HepG2 (cell line): ENCODE results near the gene PPM1M. TPM values are rescaled to one million over a fixed set of nuclear protein-coding genes. Genes with fewer than 3 reads are reported as not detected.

Source experiments
- ARNTL ChIP-seq: sonication (generic); formaldehyde crosslinking; IDR thresholded peaks from 2 replicates; pipeline ENCODE4 v1.4.0; 2020; ENCODE audit warnings: mild to moderate bottlenecking, missing genetic modification reagents
- ELF4 ChIP-seq: sonication (generic); formaldehyde crosslinking; IDR thresholded peaks from 2 replicates; pipeline ENCODE4 v1.5.0; 2020; ENCODE audit warnings: missing genetic modification reagents, mild to moderate bottlenecking, moderate library complexity, borderline replicate concordance
- GABPA ChIP-seq, 2 experiments: IDR thresholded peaks; 2 replicates each; pipeline ENCODE4 v1.6.1; 2011 to 2016; ENCODE audit warnings: low read depth in 2 of 2, low read length in 1 of 2, missing biosample characterization in 1 of 2, missing genetic modification characterization in 1 of 2
- IRF9 ChIP-seq: sonication (generic); formaldehyde crosslinking; IDR thresholded peaks from 2 replicates; pipeline ENCODE4 v1.8.0; 2022; ENCODE audit warnings: missing genetic modification reagents, mild to moderate bottlenecking, borderline replicate concordance
- MIER2 ChIP-seq: IDR thresholded peaks from 2 replicates; pipeline ENCODE4 v1.6.1; 2016; ENCODE audit warnings: missing biosample characterization, missing genetic modification reagents
- NCOA5 ChIP-seq: sonication (generic); formaldehyde crosslinking; IDR thresholded peaks from 2 replicates; pipeline ENCODE4 v1.4.0; 2020; ENCODE audit warnings: missing genetic modification reagents
- POLR2AphosphoS5 ChIP-seq: IDR thresholded peaks from 2 replicates; pipeline ENCODE4 v1.6.1; 2012; ENCODE audit warnings: low read depth, low read length
- SP1 ChIP-seq, 2 experiments: fragments of 450-650 bp in 1 of 2; sonication (generic) in 1 of 2; formaldehyde crosslinking in 1 of 2; IDR thresholded peaks; 2 replicates each; pipeline versions ENCODE4 v1.4.0 to v1.6.1; 2016 to 2020; ENCODE audit warnings: missing genetic modification reagents in 1 of 2
- SRY ChIP-seq: sonication (generic); formaldehyde crosslinking; IDR thresholded peaks from 2 replicates; pipeline ENCODE4 v1.8.0; 2022; ENCODE audit warnings: mild to moderate bottlenecking, missing genetic modification reagents
- SYNCRIP ChIP-seq: fragments of 200-400 bp; formaldehyde crosslinking; IDR thresholded peaks from 2 replicates; pipeline ENCODE4 v1.6.1; 2018; ENCODE audit warnings: mild to moderate bottlenecking, low read depth, low read length; ENCODE audit not compliant: insufficient read depth
- TERF1 ChIP-seq: sonication (generic); formaldehyde crosslinking; IDR thresholded peaks from 2 replicates; pipeline ENCODE4 v1.8.0; 2022; ENCODE audit warnings: mild to moderate bottlenecking, missing genetic modification reagents, moderate library complexity
- TSC22D2 ChIP-seq: sonication (generic); formaldehyde crosslinking; IDR thresholded peaks from 2 replicates; pipeline ENCODE4 v1.5.1; 2020; ENCODE audit warnings: missing genetic modification reagents, mild to moderate bottlenecking, borderline replicate concordance
- ZKSCAN1 ChIP-seq: fragments of 150-350 bp; IDR thresholded peaks from 2 replicates; pipeline ENCODE4 v1.6.1; 2014; ENCODE audit warnings: low read length
- ZMYM3 ChIP-seq: sonication (generic); formaldehyde crosslinking; IDR thresholded peaks from 2 replicates; pipeline ENCODE4 v1.5.1; 2020; ENCODE audit warnings: mild to moderate bottlenecking, missing genetic modification reagents
- ZMYM4 ChIP-seq: sonication (generic); formaldehyde crosslinking; IDR thresholded peaks from 2 replicates; pipeline ENCODE4 v1.8.1; 2023; ENCODE audit warnings: mild to moderate bottlenecking, missing genetic modification reagents
- ZNF33B ChIP-seq: sonication (generic); formaldehyde crosslinking; IDR thresholded peaks from 2 replicates; pipeline ENCODE4 v1.5.1; 2020; ENCODE audit warnings: mild to moderate bottlenecking, missing genetic modification reagents
- ZNF451 ChIP-seq: sonication (generic); formaldehyde crosslinking; IDR thresholded peaks from 2 replicates; pipeline ENCODE4 v1.5.0; 2020; ENCODE audit warnings: mild to moderate bottlenecking, missing genetic modification reagents
- ZNF652 ChIP-seq: IDR thresholded peaks from 2 replicates; pipeline ENCODE4 v1.6.1; 2016; ENCODE audit warnings: low read depth, borderline replicate concordance
- ZNF782 ChIP-seq: sonication (generic); formaldehyde crosslinking; IDR thresholded peaks from 2 replicates; pipeline ENCODE4 v1.4.0; 2020; ENCODE audit warnings: missing genetic modification reagents, mild to moderate bottlenecking, borderline replicate concordance
- polyA plus RNA-seq, 8 experiments: library from polyadenylated mRNA; depleted of rRNA in 3 of 8; stranded (reverse) in 7 of 8; unstranded in 1 of 8; fragments of >200 nt; fragmentation: Illumina TruSeq in 4 of 8; extraction: Trizol in 4 of 8; gene quantifications; 2 replicates each; pipeline versions ENCODE4 v1.2.1 to v1.2.3, GENCODE V29; 2011 to 2016; ENCODE audit warnings: low read depth in 4 of 8, missing spikeins in 1 of 8, mixed read lengths in 1 of 8; ENCODE audit not compliant: insufficient read depth in 1 of 8
- total RNA-seq, 5 experiments: library from RNA; depleted of rRNA; stranded (reverse); fragments of >200 nt; fragmentation: Illumina TruSeq; extraction: Trizol; gene quantifications; 2 replicates each; pipeline ENCODE4 v1.2.3, GENCODE V29; 2016; ENCODE audit warnings: low read depth in 1 of 5
- TF ChIP-seq, protein P1 (sequence below): sonication (generic); formaldehyde crosslinking; IDR thresholded peaks from 2 replicates; pipeline ENCODE4 v1.4.0; 2020; ENCODE audit warnings: missing genetic modification reagents; ENCODE audit errors: not compliant biosample characterization
- TF ChIP-seq, protein P2 (sequence below): sonication (generic); formaldehyde crosslinking; IDR thresholded peaks from 2 replicates; pipeline ENCODE4 v1.4.0; 2020; ENCODE audit warnings: missing genetic modification reagents
- TF ChIP-seq, protein P3 (sequence below): sonication (generic); formaldehyde crosslinking; IDR thresholded peaks from 2 replicates; pipeline ENCODE4 v1.4.0; 2020; ENCODE audit warnings: mild to moderate bottlenecking, missing genetic modification reagents

Gene PPM1M
- total and polyA plus RNA-seq, 2 of the 13 experiments (the other 11 are each of a cell fraction or from before 2014, with no cell fraction given) = 2.5 to 5.9 TPM

DNA sequence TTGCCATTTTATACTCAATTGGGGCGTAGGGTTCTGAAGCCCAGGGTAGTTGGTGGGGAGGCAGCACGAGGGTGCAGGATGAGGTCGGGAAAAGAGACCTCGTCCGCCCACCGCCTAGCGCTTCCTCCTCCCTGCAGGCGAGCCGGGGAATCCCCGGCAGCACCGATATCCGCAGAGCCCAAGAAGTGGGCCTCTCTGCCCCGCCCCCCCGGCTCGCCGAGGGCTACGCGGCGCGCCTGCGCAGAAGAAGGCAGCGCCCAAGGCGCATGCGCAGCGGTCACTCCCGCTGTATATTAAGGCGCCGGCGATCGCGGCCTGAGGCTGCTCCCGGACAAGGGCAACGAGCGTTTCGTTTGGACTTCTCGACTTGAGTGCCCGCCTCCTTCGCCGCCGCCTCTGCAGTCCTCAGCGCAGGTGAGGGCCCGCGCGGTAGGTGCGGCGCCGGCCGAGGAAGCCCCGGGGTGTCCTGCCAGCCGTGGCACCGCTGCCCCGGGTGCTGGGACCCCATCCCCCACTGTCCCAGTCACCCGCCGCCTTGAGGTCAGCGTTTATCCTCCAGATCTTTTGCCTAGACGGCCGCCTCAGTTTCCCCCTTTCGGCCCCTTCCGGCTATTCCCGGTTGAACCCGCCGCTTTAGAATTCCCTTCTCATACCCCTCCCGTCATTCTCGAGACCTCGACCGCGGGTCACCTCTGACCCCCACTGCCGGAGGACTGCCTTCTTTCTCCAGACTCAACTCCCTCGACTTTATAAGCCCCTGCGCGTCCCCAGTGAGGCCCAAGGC, 47.5 kb upstream of the PPM1M start, which contains the start of gene ALAS1 (continued):
- peak; percentile 60; the same call in 1 of the 2 replicates for TF ChIP-seq IRF9 (CRISPR knock-in tag)
- TF ChIP-seq SRY = peak; percentile 87
- peak; percentile 94 for TF ChIP-seq POLR2AphosphoS5
- TF ChIP-seq ZMYM3 (CRISPR knock-in tag) = peak; percentile 59; the same call in 1 of the 2 replicates
- no peak for TF ChIP-seq ZNF33B (CRISPR knock-in tag)
- TF ChIP-seq SYNCRIP = no peak
- TF ChIP-seq TSC22D2 = no peak
- TF ChIP-seq, protein P1, sequence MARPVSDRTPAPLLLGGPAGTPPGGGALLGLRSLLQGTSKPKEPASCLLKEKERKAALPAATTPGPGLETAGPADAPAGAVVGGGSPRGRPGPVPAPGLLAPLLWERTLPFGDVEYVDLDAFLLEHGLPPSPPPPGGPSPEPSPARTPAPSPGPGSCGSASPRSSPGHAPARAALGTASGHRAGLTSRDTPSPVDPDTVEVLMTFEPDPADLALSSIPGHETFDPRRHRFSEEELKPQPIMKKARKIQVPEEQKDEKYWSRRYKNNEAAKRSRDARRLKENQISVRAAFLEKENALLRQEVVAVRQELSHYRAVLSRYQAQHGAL (CRISPR knock-in tag) = no peak
- peak; percentile 41; the same call in 1 of the 2 replicates for TF ChIP-seq ARNTL
- no peak for TF ChIP-seq ELF4 (CRISPR knock-in tag)
- TF ChIP-seq, protein P2, sequence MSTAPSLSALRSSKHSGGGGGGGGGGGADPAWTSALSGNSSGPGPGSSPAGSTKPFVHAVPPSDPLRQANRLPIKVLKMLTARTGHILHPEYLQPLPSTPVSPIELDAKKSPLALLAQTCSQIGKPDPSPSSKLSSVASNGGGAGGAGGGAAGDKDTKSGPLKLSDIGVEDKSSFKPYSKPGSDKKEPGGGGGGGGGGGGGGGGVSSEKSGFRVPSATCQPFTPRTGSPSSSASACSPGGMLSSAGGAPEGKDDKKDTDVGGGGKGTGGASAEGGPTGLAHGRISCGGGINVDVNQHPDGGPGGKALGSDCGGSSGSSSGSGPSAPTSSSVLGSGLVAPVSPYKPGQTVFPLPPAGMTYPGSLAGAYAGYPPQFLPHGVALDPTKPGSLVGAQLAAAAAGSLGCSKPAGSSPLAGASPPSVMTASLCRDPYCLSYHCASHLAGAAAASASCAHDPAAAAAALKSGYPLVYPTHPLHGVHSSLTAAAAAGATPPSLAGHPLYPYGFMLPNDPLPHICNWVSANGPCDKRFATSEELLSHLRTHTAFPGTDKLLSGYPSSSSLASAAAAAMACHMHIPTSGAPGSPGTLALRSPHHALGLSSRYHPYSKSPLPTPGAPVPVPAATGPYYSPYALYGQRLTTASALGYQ (CRISPR knock-in tag) = no peak; the same call in 1 of the 2 replicates
- no peak for TF ChIP-seq TERF1 (CRISPR knock-in tag)
- no peak for TF ChIP-seq NCOA5 (CRISPR knock-in tag)
- 0 out of 2 replicates have a peak, but pooled peaks have one; percentile 49 for TF ChIP-seq ZNF782
- no peak for TF ChIP-seq GABPA (IDR thresholded peaks at IDR 0.05; ENCODE audit: low read depth, low read length)
- no peak for TF ChIP-seq GABPA (CRISPR knock-in tag; IDR thresholded peaks at IDR 0.05; ENCODE audit: low read depth)
- no peak for TF ChIP-seq MIER2 (CRISPR knock-in tag)
- TF ChIP-seq ZNF652 (CRISPR knock-in tag) = no peak
- TF ChIP-seq, protein P3, sequence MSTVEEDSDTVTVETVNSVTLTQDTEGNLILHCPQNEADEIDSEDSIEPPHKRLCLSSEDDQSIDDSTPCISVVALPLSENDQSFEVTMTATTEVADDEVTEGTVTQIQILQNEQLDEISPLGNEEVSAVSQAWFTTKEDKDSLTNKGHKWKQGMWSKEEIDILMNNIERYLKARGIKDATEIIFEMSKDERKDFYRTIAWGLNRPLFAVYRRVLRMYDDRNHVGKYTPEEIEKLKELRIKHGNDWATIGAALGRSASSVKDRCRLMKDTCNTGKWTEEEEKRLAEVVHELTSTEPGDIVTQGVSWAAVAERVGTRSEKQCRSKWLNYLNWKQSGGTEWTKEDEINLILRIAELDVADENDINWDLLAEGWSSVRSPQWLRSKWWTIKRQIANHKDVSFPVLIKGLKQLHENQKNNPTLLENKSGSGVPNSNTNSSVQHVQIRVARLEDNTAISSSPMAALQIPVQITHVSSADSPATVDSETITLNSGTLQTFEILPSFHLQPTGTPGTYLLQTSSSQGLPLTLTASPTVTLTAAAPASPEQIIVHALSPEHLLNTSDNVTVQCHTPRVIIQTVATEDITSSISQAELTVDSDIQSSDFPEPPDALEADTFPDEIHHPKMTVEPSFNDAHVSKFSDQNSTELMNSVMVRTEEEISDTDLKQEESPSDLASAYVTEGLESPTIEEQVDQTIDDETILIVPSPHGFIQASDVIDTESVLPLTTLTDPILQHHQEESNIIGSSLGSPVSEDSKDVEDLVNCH (CRISPR knock-in tag) = no peak
- TF ChIP-seq ZKSCAN1 = no peak
- TF ChIP-seq ZMYM4 (CRISPR knock-in tag) = peak; percentile 89
- no peak for TF ChIP-seq SP1 (IDR thresholded peaks at IDR 0.05)
- no peak for TF ChIP-seq SP1 (CRISPR knock-in tag; IDR thresholded peaks at IDR 0.05)
- 0 out of 2 replicates have a peak, but pooled peaks have one; percentile 26 for TF ChIP-seq ZNF451 (CRISPR knock-in tag)
